ENCODE results near the gene RIIAD1. TPM values are rescaled to one million over a fixed set of nuclear protein-coding genes. Genes with fewer than 3 reads are reported as not detected.
A peak's percentile ranks its signal among the peaks of the same experiment; 100 is the strongest.

RIIAD1 gene
- total RNA-seq, 1 donor from 2014 or later: not detected

- no peak overlapping the region for H3K4me3 ChIP-seq (ENCODE audit: low read depth, low read length)
- H3K36me3 ChIP-seq (ENCODE audit: control insufficient read depth, insufficient read depth, low read length): no peaks in the 10 kb centered on the region
- peaks cover 9% of the 10 kb centered on the region for H3K27me3 ChIP-seq (ENCODE audit: control insufficient read depth, insufficient read depth, low read length)
- FAIRE-seq: no peak
- DNase-seq (ENCODE audit: low read depth): no peak
- no peak for TF ChIP-seq CTCF (IDR thresholded peaks at IDR 0.05; ENCODE audit: insufficient read depth, low read length, severe bottlenecking)
These were observed 9.4 kb upstream of the RIIAD1 start for GRCh38 chr1:151711951-151712350.

GRCh38 chr1:151713044-151713443, 8.3 kb upstream of the RIIAD1 start:
- H3K4me3 ChIP-seq (ENCODE audit: low read depth, low read length): no peak overlapping the region
- TF ChIP-seq CTCF (IDR thresholded peaks at IDR 0.05; ENCODE audit: insufficient read depth, low read length, severe bottlenecking): no peak
- peaks cover 15% of the 10 kb centered on the region for H3K27me3 ChIP-seq (ENCODE audit: control insufficient read depth, insufficient read depth, low read length)
- no peaks in the 10 kb centered on the region for H3K36me3 ChIP-seq (ENCODE audit: control insufficient read depth, insufficient read depth, low read length)
- DNase-seq (ENCODE audit: low read depth): no peak
- FAIRE-seq: no peak

GRCh38 chr1:151713874-151714273, 7.4 kb upstream of the RIIAD1 start:
- FAIRE-seq: no peak
- Histone ChIP-seq H3K27me3 (ENCODE audit: control insufficient read depth, insufficient read depth, low read length) (peaks cover 21% of the 10 kb centered on the region), H3K4me3 (ENCODE audit: low read depth, low read length) (no peak overlapping the region), H3K36me3 (ENCODE audit: control insufficient read depth, insufficient read depth, low read length) (no peaks in the 10 kb centered on the region)
- no peak for TF ChIP-seq CTCF (IDR thresholded peaks at IDR 0.05; ENCODE audit: insufficient read depth, low read length, severe bottlenecking)
- peak; percentile 65 for DNase-seq (ENCODE audit: low read depth)

- Histone ChIP-seq H3K4me3 (ENCODE audit: low read depth, low read length) (no peak overlapping the region), H3K36me3 (ENCODE audit: control insufficient read depth, insufficient read depth, low read length) (no peaks in the 10 kb centered on the region), H3K27me3 (ENCODE audit: control insufficient read depth, insufficient read depth, low read length) (peaks cover 26% of the 10 kb centered on the region)
- DNase-seq (ENCODE audit: low read depth) (no peak), FAIRE-seq (no peak)
- TF ChIP-seq CTCF (IDR thresholded peaks at IDR 0.05; ENCODE audit: insufficient read depth, low read length, severe bottlenecking): no peak
These were observed 6.2 kb upstream of the RIIAD1 start for GRCh38 chr1:151714820-151715725.

GRCh38 chr1:151715726-151716404, 5.5 kb upstream of the RIIAD1 start:
- no peaks in the 10 kb centered on the region for H3K36me3 ChIP-seq (ENCODE audit: control insufficient read depth, insufficient read depth, low read length)
- no peak overlapping the region for H3K4me3 ChIP-seq (ENCODE audit: low read depth, low read length)
- DNase-seq (ENCODE audit: low read depth) (no peak), FAIRE-seq (no peak)
- peaks cover 31% of the 10 kb centered on the region for H3K27me3 ChIP-seq (ENCODE audit: control insufficient read depth, insufficient read depth, low read length)
- no peak for TF ChIP-seq CTCF (IDR thresholded peaks at IDR 0.05; ENCODE audit: insufficient read depth, low read length, severe bottlenecking)

Measured in bronchial epithelial cell (primary cell).